Keratinocyte (primary cell): ENCODE measurements around the gene GATA5. TPM values are rescaled to one million over a fixed set of nuclear protein-coding genes. Genes with fewer than 3 reads are reported as not detected.

Source experiments
- DNase-seq: peaks from one replicate; pipeline ENCODE4 v3.0.0-alpha.2; 2011; ENCODE audit warnings: low read depth, missing footprints, low spot score
- FAIRE-seq: peaks from 2 replicates; lab custom pipeline; 2011; peaks lifted over from hg19 to GRCh38; lab: Jason Lieb, UNC
- H2AFZ ChIP-seq: 2 replicates; pipeline ENCODE4 v1.6.0; 2012; ENCODE audit warnings: low read length, control low read depth, inconsistent platforms; ENCODE audit not compliant: control insufficient read depth
- H3K27ac ChIP-seq: 2 replicates; pipeline ENCODE4 v1.5.1; 2011; ENCODE audit warnings: low read length; ENCODE audit not compliant: control insufficient read depth, insufficient read depth
- H3K27me3 ChIP-seq: 3 replicates; pipeline ENCODE4 v1.6.0; 2011; ENCODE audit warnings: low read length; ENCODE audit not compliant: control insufficient read depth, insufficient read depth; ENCODE audit errors: extremely low read depth
- H3K36me3 ChIP-seq, 2 experiments: 2 replicates in 1 of 2; 3 replicates in 1 of 2; pipeline ENCODE4 v1.5.1; 2011; ENCODE audit warnings: low read length in 2 of 2, mild to moderate bottlenecking in 1 of 2; ENCODE audit not compliant: control insufficient read depth in 2 of 2, insufficient read depth in 2 of 2; ENCODE audit errors: extremely low read depth in 1 of 2
- H3K4me1 ChIP-seq: 3 replicates; pipeline ENCODE4 v1.5.1; 2011; ENCODE audit warnings: low read length; ENCODE audit not compliant: control insufficient read depth, insufficient read depth; ENCODE audit errors: extremely low read depth
- H3K4me2 ChIP-seq: 3 replicates; pipeline ENCODE4 v1.6.0; 2011; ENCODE audit warnings: low read depth, low read length; ENCODE audit not compliant: control insufficient read depth, insufficient read depth; ENCODE audit errors: extremely low read depth
- H3K4me3 ChIP-seq, 3 experiments: fragments of 200-600 bp in 1 of 3; sonication (generic) in 1 of 3; 2 replicates in 2 of 3; 3 replicates in 1 of 3; pipeline ENCODE4 v1.5.1; 2011 to 2016; ENCODE audit warnings: low read length in 3 of 3, mild to moderate bottlenecking in 3 of 3, control low read depth in 2 of 3, inconsistent platforms in 1 of 3, low read depth in 1 of 3, mixed read lengths in 1 of 3, mixed run types in 1 of 3, moderate library complexity in 1 of 3; ENCODE audit not compliant: control insufficient read depth in 2 of 3, insufficient read depth in 2 of 3; ENCODE audit errors: extremely low read depth in 1 of 3
- H3K79me2 ChIP-seq: 2 replicates; pipeline ENCODE4 v1.6.0; 2012; ENCODE audit warnings: low read length; ENCODE audit not compliant: control insufficient read depth, insufficient read depth
- H3K9ac ChIP-seq: 3 replicates; pipeline ENCODE4 v1.6.0; 2011; ENCODE audit warnings: low read length; ENCODE audit not compliant: control insufficient read depth, insufficient read depth; ENCODE audit errors: extremely low read depth
- H3K9me1 ChIP-seq: 3 replicates; pipeline ENCODE4 v1.6.0; 2011; ENCODE audit warnings: low read length; ENCODE audit not compliant: control insufficient read depth, insufficient read depth; ENCODE audit errors: extremely low read depth
- H3K9me3 ChIP-seq: 2 replicates; pipeline ENCODE4 v1.5.1; 2012; ENCODE audit warnings: low read depth, low read length; ENCODE audit not compliant: control insufficient read depth
- H4K20me1 ChIP-seq: 3 replicates; pipeline ENCODE4 v1.6.0; 2011; ENCODE audit warnings: low read length; ENCODE audit not compliant: control insufficient read depth, insufficient read depth; ENCODE audit errors: extremely low read depth
- CTCF ChIP-seq, 3 experiments: IDR thresholded peaks in 1 of 3; conservative IDR thresholded peaks in 1 of 3; optimal IDR thresholded peaks in 1 of 3; 2 replicates in 2 of 3; 3 replicates in 1 of 3; pipeline versions ENCODE3 to v1.5.1; 2011; ENCODE audit warnings: low read length in 3 of 3, mild to moderate bottlenecking in 3 of 3, moderate library complexity in 2 of 3, control low read depth in 1 of 3, inconsistent platforms in 1 of 3; ENCODE audit not compliant: insufficient read depth in 2 of 3; ENCODE audit errors: extremely low read depth in 1 of 3
- EZH2 ChIP-seq: IDR thresholded peaks from one replicate; pipeline ENCODE4 v1.6.1; 2012; ENCODE audit warnings: inconsistent platforms, mild to moderate bottlenecking, low read length, moderate library complexity
- dilution Hi-C: fragments of 300-500 bp; cut with MboI; formaldehyde crosslinking; loops from one replicate; pipeline ENCODE4 v1.7.0; 2020; ENCODE audit warnings: low sequenced_read_pairs; ENCODE audit not compliant: extremely low pct_ligation_motif_present
- polyA plus RNA-seq, 5 experiments: library from polyadenylated mRNA; depleted of rRNA in 3 of 5; stranded (reverse) in 3 of 5; stranded (forward) in 1 of 5; unstranded in 1 of 5; fragments of >200 nt; gene quantifications; 1 replicate in 1 of 5; 2 replicates in 3 of 5; 3 replicates in 1 of 5; pipeline versions ENCODE4 v1.2.1 to v1.2.3, GENCODE V29; 2011 to 2012; ENCODE audit warnings: missing spikeins in 2 of 5, low read depth in 1 of 5, low replicate concordance in 1 of 5

The GATA5 gene
- polyA plus RNA-seq, 1 donor (not counting 4 experiments of a cell fraction or from before 2014, with no cell fraction given), result not detected

GRCh38 chr20:62515826-62516225, 40.0 kb upstream of the GATA5 start:
- H3K27me3 ChIP-seq, result peaks cover 41% of the 10 kb centered on the region
- no peaks in the 10 kb centered on the region for H3K9me3 ChIP-seq

GRCh38 chr20:62515280-62515679, 39.5 kb upstream of the GATA5 start:
- Histone ChIP-seq H2AFZ (no peak overlapping the region), H3K27ac (no peak overlapping the region), H3K4me1 (no peaks in the 10 kb centered on the region), H3K9me1 (no peaks in the 10 kb centered on the region), H3K4me2 (no peak overlapping the region), H3K36me3 (no peaks in the 10 kb centered on the region), H3K9ac (no peak overlapping the region), H3K27me3 (peaks cover 41% of the 10 kb centered on the region), H3K4me3 (no peak overlapping the region), H3K79me2 (no peaks in the 10 kb centered on the region), H3K9me3 (no peaks in the 10 kb centered on the region), H4K20me1 (no peaks in the 10 kb centered on the region)
- TF ChIP-seq CTCF (optimal IDR thresholded peaks at IDR 0.05 in 1 of 3, IDR thresholded peaks at IDR 0.05 in 1 of 3, conservative IDR thresholded peaks at IDR 0.05 in 1 of 3; ENCODE audit: extremely low read depth in 1 of 3, insufficient read depth in 2 of 3, low read length in 3 of 3) (no peak), EZH2 (no peak)
- DNase-seq, result no peak
- FAIRE-seq, result no peak
- dilution Hi-C loops, result no loop called here

More at GRCh38 chr20:62515826-62516225, 40.0 kb upstream of the GATA5 start:
- no peak overlapping the region for H3K4me2 ChIP-seq
- no peak overlapping the region for H3K9ac ChIP-seq
- H3K4me3 ChIP-seq, result no peak overlapping the region
- H3K9me1 ChIP-seq, result no peaks in the 10 kb centered on the region
- FAIRE-seq (no peak), DNase-seq (no peak)
- no peak overlapping the region for H2AFZ ChIP-seq
- no peak overlapping the region for H3K27ac ChIP-seq
- H3K79me2 ChIP-seq, result no peaks in the 10 kb centered on the region
- no peaks in the 10 kb centered on the region for H4K20me1 ChIP-seq
- no peaks in the 10 kb centered on the region for H3K4me1 ChIP-seq
- no peaks in the 10 kb centered on the region for H3K36me3 ChIP-seq
- dilution Hi-C loops, result no loop called here
- no peak for TF ChIP-seq EZH2

GRCh38 chr20:62513991-62514390, 38.2 kb upstream of the GATA5 start:
- no peaks in the 10 kb centered on the region for H3K9me1 ChIP-seq
- H3K27me3 ChIP-seq, result peaks cover 41% of the 10 kb centered on the region
- H4K20me1 ChIP-seq, result no peaks in the 10 kb centered on the region
- no peak for DNase-seq
- no peaks in the 10 kb centered on the region for H3K9me3 ChIP-seq
- H3K4me3 ChIP-seq, result no peak overlapping the region
- H2AFZ ChIP-seq, result no peak overlapping the region
- H3K36me3 ChIP-seq, result no peaks in the 10 kb centered on the region
- no peak for TF ChIP-seq EZH2
- no peak for TF ChIP-seq CTCF (optimal IDR thresholded peaks at IDR 0.05 in 1 of 3, IDR thresholded peaks at IDR 0.05 in 1 of 3, conservative IDR thresholded peaks at IDR 0.05 in 1 of 3; ENCODE audit: extremely low read depth in 1 of 3, insufficient read depth in 2 of 3, low read length in 3 of 3)
- no peak overlapping the region for H3K27ac ChIP-seq
- no peaks in the 10 kb centered on the region for H3K4me1 ChIP-seq
- no peak overlapping the region for H3K9ac ChIP-seq
- no peak for FAIRE-seq
- dilution Hi-C loops, result no loop called here
- no peaks in the 10 kb centered on the region for H3K79me2 ChIP-seq
- no peak overlapping the region for H3K4me2 ChIP-seq
